Measurements from ENCODE around the gene NOX5.

The NOX5 gene

DNA sequence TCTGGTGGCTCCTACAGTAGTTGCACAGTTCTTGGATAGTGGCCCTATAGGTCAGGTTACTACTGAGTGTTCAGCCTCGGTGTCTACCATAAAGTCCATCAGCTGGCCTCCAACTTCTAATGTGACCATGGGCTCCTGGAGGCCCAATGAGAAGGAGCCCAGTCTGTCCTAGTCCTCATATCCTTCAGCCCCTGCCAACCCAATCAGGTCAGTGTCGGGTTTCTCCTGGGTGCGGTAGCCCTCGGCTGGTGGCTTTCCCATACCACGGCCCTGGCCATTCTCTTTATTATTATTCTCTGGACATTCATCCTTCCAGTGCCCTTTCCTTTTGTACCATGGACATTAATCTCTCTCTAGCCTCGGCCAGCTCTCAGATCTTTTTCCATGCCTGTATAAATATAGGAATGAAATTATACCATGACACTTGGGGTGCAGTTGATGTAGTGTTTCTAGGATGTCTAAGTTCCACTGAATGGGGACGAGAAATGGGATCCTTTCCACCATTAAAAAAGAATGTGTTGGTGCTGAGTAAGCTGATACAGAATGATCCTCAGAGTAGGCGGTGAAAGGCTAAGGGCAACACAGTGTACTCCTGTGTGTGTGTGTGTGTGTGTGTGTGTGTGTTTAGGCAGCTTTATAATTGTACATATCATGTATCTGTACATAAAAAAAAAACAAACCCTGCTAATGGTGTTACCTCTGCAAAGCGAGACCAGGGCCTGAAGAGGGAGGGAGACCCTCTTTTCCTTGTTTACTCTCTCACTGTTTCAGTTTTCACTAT is 19.3 kb upstream of the NOX5 start:
- no peak overlapping the region for H3K4me3 ChIP-seq (ENCODE audit: low read depth, low read length)
- DNase-seq (ENCODE audit: low read depth, low spot score), result no peak
- TF ChIP-seq, protein P1, sequence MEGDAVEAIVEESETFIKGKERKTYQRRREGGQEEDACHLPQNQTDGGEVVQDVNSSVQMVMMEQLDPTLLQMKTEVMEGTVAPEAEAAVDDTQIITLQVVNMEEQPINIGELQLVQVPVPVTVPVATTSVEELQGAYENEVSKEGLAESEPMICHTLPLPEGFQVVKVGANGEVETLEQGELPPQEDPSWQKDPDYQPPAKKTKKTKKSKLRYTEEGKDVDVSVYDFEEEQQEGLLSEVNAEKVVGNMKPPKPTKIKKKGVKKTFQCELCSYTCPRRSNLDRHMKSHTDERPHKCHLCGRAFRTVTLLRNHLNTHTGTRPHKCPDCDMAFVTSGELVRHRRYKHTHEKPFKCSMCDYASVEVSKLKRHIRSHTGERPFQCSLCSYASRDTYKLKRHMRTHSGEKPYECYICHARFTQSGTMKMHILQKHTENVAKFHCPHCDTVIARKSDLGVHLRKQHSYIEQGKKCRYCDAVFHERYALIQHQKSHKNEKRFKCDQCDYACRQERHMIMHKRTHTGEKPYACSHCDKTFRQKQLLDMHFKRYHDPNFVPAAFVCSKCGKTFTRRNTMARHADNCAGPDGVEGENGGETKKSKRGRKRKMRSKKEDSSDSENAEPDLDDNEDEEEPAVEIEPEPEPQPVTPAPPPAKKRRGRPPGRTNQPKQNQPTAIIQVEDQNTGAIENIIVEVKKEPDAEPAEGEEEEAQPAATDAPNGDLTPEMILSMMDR (IDR thresholded peaks at IDR 0.05; ENCODE audit: low read depth, low read length), result no peak
- in situ Hi-C loops (cut with HindIII; ENCODE audit: low sequenced_read_pairs), result no loop called here

GRCh38 chr15:68997050-68997449 is 17.4 kb upstream of the NOX5 start:
- in situ Hi-C loops (cut with HindIII; ENCODE audit: low sequenced_read_pairs), result no loop called here

GRCh38 chr15:68997930-68998777 is 16.3 kb upstream of the NOX5 start:
- TF ChIP-seq, protein P1 (IDR thresholded peaks at IDR 0.05; ENCODE audit: low read depth, low read length), result no peak
- in situ Hi-C loops (cut with HindIII; ENCODE audit: low sequenced_read_pairs), result no loop called here
- DNase-seq (ENCODE audit: low read depth, low spot score), result no peak
- H3K4me3 ChIP-seq (ENCODE audit: low read depth, low read length), result no peak overlapping the region

More at GRCh38 chr15:68997050-68997449, 17.4 kb upstream of the NOX5 start:
- no peak overlapping the region for H3K4me3 ChIP-seq (ENCODE audit: low read depth, low read length)
- TF ChIP-seq, protein P1 (IDR thresholded peaks at IDR 0.05; ENCODE audit: low read depth, low read length), result no peak
- no peak for DNase-seq (ENCODE audit: low read depth, low spot score)

DNA sequence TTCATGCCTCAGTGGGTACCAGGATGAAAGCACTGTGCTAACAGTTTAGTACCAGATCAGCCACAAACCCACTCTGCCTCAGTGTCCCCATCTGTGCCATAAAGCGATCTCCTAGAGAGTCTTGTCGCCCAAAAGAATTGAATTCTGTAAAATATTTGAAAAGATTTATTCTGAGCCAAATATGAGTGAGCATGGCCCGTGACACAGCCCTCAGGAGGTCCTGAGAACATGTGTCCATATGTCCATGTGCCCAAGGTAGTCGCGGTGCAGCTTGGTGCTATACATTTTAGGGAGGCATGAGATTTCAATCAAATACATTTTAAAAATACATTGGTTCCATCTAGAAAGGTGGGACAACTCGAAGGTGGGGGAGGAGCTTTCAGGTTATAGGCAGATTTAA is 15.4 kb upstream of the NOX5 start:
- in situ Hi-C loops (cut with HindIII; ENCODE audit: low sequenced_read_pairs), result no loop called here

DNA sequence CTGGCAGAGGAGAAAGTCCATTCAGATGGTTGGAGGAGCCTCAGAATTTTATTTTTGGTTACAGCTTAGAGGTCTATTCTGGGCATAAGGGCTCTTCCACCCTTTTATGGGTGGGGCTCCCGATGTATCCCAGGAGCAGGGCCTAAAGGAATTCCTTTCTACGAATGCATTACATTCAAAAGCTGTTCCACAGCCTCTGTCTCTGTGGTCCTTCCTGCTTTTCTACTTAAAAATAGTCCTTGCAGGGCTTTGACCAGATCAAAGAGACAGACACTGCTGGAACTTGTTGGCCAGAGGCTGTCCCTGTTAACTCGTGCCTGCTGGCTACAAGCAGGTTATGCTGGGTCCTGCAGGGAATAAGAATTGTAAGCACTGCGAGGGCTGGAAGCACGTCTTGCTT is 14.4 kb upstream of the NOX5 start:
- DNase-seq (ENCODE audit: low read depth, low spot score), result no peak
- in situ Hi-C loops (cut with HindIII; ENCODE audit: low sequenced_read_pairs), result no loop called here
- TF ChIP-seq, protein P1 (IDR thresholded peaks at IDR 0.05; ENCODE audit: low read depth, low read length), result no peak
- no peak overlapping the region for H3K4me3 ChIP-seq (ENCODE audit: low read depth, low read length)

More for the DNA sequence above, 15.4 kb upstream of the NOX5 start:
- DNase-seq (ENCODE audit: low read depth, low spot score), result no peak
- H3K4me3 ChIP-seq (ENCODE audit: low read depth, low read length), result no peak overlapping the region
- TF ChIP-seq, protein P1 (IDR thresholded peaks at IDR 0.05; ENCODE audit: low read depth, low read length), result no peak

DNA sequence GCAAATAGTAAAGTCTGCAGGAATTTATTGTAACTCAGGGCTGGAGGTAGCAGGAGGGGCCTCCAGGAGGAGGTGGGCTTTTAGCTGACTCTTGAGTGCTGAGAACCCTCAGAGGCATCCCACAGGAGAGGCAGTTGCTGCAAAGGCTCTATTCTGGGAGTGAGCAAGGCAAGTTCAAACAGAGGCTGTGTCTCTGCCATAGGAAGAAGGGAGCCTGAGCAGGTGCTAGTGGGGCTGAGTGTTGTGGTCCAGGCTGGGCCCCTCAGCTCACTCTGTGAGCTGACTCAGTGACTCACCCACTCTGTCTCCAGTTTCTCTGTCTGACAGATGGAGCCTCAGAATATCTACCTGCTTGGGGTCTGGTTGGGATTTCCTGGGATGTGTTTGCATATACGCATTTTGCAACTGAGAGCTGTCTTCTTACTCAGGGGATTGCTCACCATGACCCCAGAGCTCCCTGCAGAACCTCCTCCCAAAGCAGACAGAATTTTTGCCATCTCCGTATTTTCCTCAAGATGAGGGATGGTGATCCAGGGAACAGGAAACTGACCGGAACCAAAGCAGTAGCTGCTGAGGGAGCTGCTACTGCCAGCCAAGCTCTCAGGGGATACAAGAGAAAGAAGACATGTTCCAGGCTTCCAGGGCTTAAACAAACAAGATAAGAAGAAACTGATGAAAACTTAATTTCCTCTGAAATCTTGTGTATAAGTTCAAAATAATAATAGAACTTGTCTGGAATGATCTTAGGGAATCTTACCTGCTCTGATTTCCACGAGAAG is 13.6 kb upstream of the NOX5 start:
- no peak for DNase-seq (ENCODE audit: low read depth, low spot score)
- TF ChIP-seq, protein P1 (IDR thresholded peaks at IDR 0.05; ENCODE audit: low read depth, low read length), result no peak
- H3K4me3 ChIP-seq (ENCODE audit: low read depth, low read length), result no peak overlapping the region
- in situ Hi-C loops (cut with HindIII; ENCODE audit: low sequenced_read_pairs), result no loop called here
